Panc1 (cell line): Measurements from ENCODE around the gene MYLIP.

Source experiments
- CTCF ChIP-seq: fragments of 450-650 bp; IDR thresholded peaks from 2 replicates; pipeline ENCODE4 v1.5.1; 2017; ENCODE audit warnings: mild to moderate bottlenecking
- POLR2AphosphoS5 ChIP-seq: IDR thresholded peaks from 2 replicates; pipeline ENCODE4 v1.6.1; 2012; ENCODE audit warnings: mild to moderate bottlenecking, low read depth, low read length, moderate library complexity
- REST ChIP-seq, 2 experiments: IDR thresholded peaks; 2 replicates each; pipeline ENCODE4 v1.6.1; 2011 to 2012; ENCODE audit warnings: low read depth in 2 of 2, control low read depth in 1 of 2, low read length in 1 of 2, mild to moderate bottlenecking in 1 of 2, moderate library complexity in 1 of 2; ENCODE audit not compliant: insufficient read depth in 1 of 2
- SIN3A ChIP-seq: IDR thresholded peaks from 2 replicates; pipeline ENCODE4 v1.6.1; 2012; ENCODE audit warnings: low read depth, mild to moderate bottlenecking, low read length, moderate library complexity, borderline replicate concordance; ENCODE audit not compliant: insufficient read depth
- TCF7L2 ChIP-seq: IDR thresholded peaks from 2 replicates; pipeline ENCODE4 v1.6.1; 2011; ENCODE audit warnings: mild to moderate bottlenecking, low read depth, low read length, inconsistent platforms

DNA sequence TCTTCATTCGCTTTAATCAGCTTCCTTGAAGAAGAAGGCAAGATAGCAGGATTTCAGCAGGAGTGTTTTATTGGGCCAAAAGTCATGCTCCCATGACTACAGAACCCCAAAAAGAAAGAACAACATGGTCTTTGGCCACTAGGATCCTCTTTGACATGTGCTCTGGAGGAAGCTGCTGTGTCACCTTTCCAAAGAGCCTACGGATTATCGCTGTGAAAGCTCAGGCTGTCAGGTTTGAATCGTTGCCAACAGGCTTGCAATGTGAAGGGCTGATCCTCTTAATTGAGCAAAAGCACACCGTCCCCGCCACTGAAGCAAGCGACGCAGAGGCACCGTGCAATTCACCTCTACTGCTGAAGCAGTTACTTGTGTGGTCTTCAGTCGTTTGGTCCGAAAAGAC is 29.0 kb downstream of the MYLIP start:
- TF ChIP-seq CTCF (no peak), REST (IDR thresholded peaks at IDR 0.05; ENCODE audit: insufficient read depth in 1 of 2, low read depth in 2 of 2, low read length in 1 of 2) (no peak), POLR2AphosphoS5 (no peak), SIN3A (no peak), TCF7L2 (no peak)
